Transverse colon (tissue), 4 donors: Measurements from ENCODE around the gene ID3.

Source experiments
- CTCF ChIP-seq, 5 experiments: fragments of 200-600 bp in 3 of 5; fragments of 450-650 bp in 2 of 5; sonication (generic) in 3 of 5; IDR thresholded peaks; 1 replicate in 2 of 5; 2 replicates in 3 of 5; pipeline ENCODE4 v1.5.1; 2016 to 2017; ENCODE audit warnings: antibody characterized with exemption in 5 of 5, inconsistent platforms in 3 of 5, mild to moderate bottlenecking in 2 of 5, moderate library complexity in 1 of 5
- EP300 ChIP-seq: sonication (generic); formaldehyde crosslinking; IDR thresholded peaks from one replicate; pipeline ENCODE4 v1.6.1; 2017; ENCODE audit warnings: antibody characterized with exemption, low read depth
- POLR2A ChIP-seq: fragments of 450-650 bp; IDR thresholded peaks from one replicate; pipeline ENCODE4 v1.6.1; 2016; ENCODE audit warnings: antibody characterized with exemption, mild to moderate bottlenecking, moderate library complexity
- POLR2AphosphoS5 ChIP-seq, 3 donors: sonication (generic); formaldehyde crosslinking; IDR thresholded peaks; one replicate each; pipeline ENCODE4 v1.6.1; 2016; ENCODE audit warnings: antibody characterized with exemption in 3 of 3

DNA sequence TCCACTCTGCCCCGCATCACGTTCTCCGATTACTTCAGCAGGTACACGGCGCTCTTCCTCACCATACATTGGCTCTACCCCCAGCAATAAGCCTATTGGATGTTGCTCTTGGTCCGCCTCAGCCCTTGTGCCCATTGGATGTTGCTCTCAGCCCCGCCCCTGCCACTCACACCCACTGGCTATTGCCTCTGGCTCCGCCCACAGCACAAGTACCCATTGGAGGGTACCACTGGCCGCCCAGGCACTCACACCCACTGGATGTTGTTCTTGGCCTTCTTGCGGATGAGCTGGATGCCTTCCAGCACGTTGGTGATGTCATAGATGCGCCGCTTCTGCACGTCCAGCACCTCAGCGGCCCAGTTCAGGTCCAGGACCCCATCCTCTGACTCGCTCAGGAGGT is 37.7 kb downstream of the ID3 start:
- TF ChIP-seq POLR2A (no peak), POLR2AphosphoS5 (IDR thresholded peaks at IDR 0.05) (no peak), CTCF (IDR thresholded peaks at IDR 0.05) (no peak), EP300 (no peak)
